Activated CD4-positive, CD25-positive, alpha-beta regulatory T cell treated with anti-CD3 and anti-CD28 coated beads, Interleukin-2, amount 50 U/mL, for 16 hours (primary cell): ENCODE measurements around the gene TIFAB.

Experiments used
- DNase-seq: peaks from one replicate; pipeline ENCODE4 v3.0.0-alpha.2; 2020; ENCODE audit warnings: low read depth, low spot score

Gene TIFAB

GRCh38 chr5:135425641-135426040 is 26.5 kb downstream of the TIFAB start:
- DNase-seq = no peak

- no peak for DNase-seq
These were observed 28.3 kb downstream of the TIFAB start for GRCh38 chr5:135423846-135424168.

GRCh38 chr5:135423146-135423845 is 28.9 kb downstream of the TIFAB start:
- no peak for DNase-seq

DNA sequence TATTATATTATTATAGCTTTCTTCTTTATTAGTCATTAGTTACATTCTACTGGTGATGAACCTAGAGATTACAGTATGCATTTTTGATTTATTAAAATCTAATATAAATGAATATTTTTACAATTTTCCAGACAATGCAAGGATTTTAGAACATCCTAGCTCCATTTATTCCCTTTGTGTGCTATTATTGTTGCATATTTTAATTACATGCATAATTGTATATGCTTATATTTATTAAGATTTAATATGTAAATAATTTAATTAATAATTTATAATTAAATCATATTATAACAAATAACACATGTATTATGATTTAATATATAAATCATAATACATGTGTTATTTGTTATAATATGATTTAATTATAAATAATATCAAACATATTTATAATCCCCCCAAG is 29.7 kb downstream of the TIFAB start:
- DNase-seq = no peak

DNA sequence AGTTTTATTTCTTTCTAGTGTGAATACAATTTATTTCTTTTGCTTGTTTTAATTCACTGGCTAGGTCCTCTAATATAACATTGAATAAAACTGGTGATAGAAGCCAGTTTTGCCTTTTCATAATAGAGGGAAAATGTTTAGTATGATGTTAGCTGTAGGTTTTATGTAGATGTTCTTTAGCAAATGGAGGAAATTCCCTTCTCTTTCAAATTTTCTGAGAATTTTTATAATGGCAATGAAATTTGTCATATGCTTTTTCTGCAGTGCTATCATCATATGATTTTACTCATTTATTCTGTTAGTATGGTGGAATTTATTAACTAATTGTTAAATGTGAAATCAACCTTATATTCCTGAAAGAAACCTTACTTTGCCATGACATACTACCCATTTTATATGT is 35.1 kb downstream of the TIFAB start:
- DNase-seq = no peak

DNA sequence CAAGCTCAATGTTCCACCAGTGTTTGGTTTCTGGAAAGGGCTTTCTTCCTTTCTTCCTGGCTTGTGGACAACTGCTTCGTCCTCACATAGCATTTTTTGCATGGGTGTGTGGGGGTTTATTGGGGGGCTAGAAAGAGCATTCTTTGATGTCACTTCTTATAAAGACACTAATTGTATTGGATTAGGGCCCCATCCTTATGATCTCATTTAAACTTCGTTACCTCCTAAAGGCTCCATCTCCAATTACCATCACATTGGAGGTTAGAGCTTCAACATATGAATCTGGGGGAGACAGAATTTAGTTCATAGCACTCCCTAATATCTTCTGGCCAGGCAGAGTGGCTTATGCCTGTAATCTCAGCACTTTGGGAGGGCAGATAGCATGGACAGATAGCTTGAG is 47.1 kb downstream of the TIFAB start:
- no peak for DNase-seq

DNA sequence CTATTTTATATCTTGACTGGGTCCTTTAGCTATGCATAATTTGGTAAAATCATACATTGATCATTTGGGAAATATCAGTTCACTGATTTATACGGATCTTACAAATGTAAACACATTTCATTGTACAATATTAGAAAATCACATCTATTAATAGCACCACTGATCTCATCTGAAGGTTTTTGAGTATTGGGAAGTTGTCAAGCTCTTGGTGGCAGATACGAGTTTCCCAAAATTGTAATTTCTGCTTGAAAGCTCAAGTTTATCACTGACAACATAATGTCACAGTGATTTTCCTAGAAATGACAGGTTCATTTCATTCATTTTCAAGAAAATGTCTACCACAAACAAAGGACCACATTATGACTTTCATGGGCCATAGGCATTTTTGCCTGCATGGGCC is 50.1 kb downstream of the TIFAB start:
- DNase-seq = no peak

DNA sequence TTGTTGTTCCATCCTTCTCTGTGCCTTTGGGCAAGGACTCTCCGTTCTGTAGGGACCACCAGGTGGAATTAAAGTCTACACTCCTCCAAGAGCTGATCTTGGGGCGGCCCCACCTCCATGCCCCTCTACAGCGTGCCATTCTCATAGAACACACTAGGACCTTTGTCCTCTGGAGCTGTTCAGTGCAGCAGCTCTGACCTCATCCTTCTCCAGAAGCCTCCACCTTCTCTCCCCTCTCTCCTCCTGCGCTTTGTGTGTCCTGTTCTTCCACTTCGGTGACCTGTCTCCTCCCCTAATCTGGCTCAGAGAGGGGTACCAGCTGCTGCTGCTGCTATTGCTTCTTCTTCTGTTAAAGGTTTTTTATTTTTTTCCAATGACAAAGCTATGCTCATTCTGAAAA is 51.3 kb downstream of the TIFAB start:
- no peak for DNase-seq

GRCh38 chr5:135399794-135400542 is 52.2 kb downstream of the TIFAB start:
- no peak for DNase-seq

DNA sequence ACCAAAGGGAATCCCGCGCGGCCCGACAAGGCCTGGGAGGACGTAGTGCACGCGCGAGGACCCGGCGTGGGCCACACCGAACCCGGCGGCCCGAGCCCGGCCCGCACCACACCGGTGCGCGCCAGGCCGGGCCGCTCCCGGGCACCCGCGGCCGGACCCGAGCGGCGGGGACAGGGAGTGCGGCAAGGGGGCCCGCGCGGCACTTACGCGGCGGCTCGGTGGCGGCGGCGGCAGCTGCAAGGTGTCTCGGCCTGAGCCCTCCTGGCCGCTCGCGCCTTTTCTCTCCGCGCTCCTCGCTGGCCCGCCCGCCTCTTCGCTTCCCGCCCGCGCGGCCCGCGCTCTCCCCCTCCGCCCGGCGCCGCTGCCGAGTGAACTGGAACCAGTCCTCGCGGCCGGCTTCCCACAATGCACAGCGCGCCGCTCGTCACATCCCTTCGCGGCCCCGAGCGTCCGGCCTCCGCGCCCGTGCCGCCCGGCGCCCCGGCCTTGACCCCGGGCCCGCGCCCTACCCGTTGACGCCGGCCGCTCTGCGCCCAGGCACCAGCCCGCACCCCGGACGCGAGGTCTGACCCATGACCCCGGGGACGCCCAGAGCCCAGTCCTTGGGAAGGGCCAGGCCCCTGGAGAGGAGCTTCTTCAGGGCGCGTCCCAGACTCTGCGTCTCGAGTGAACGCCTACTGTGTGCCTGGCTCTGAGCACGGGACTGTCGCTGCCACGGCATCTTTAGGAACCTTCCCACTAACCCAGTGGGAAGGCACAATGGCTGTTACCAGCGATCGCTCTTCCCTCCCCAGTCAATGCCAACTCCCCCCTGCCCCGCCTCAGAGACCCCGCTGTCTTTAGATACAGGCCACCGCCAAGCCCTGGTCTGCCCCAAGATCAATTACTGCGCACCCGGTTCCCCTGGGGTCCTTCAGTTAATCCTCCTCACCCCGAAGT is 53.0 kb downstream of the TIFAB start, which contains the start of gene MACROH2A1:
Gene MACROH2A1, minus strand, starts transcription at position 377 of the 939 bp plus-strand sequence. CDS start 10,138 bp downstream, outside the sequence.
- peak; percentile 58 for DNase-seq

- no peak for DNase-seq
These were observed 53.8 kb downstream of the TIFAB start for GRCh38 chr5:135398160-135398854.
